ENCODE results near the gene CELA2B. TPM values are rescaled to one million over a fixed set of nuclear protein-coding genes. Genes with fewer than 3 reads are reported as not detected.

CELA2B gene
- total RNA-seq, 2 donors from 2014 or later = not detected

- DNase-seq = no peak
- H3K4me3 Mint-ChIP-seq = no peak overlapping the region
- no peaks in the 10 kb centered on the region for H3K36me3 Mint-ChIP-seq (ENCODE audit: insufficient read depth in 2 of 2)
- no peaks in the 10 kb centered on the region for H3K27me3 Mint-ChIP-seq (ENCODE audit: low read depth)
- H3K4me1 Mint-ChIP-seq (ENCODE audit: low read depth) = no peaks in the 10 kb centered on the region
- H3K9me3 Mint-ChIP-seq = no peaks in the 10 kb centered on the region
- H3K27ac Mint-ChIP-seq = no peak overlapping the region
- no peak for ATAC-seq (replicated peaks in 1 of 2)
These were observed 38.9 kb upstream of the CELA2B start for GRCh38 chr1:15436881-15437442.

GRCh38 chr1:15439325-15439724 lies 36.6 kb upstream of the CELA2B start:
- Mint-ChIP-seq H3K9me3 (no peaks in the 10 kb centered on the region), H3K4me1 (ENCODE audit: low read depth) (no peaks in the 10 kb centered on the region), H3K36me3 (ENCODE audit: insufficient read depth in 2 of 2) (no peaks in the 10 kb centered on the region), H3K27me3 (ENCODE audit: low read depth) (no peaks in the 10 kb centered on the region), H3K4me3 (no peak overlapping the region), H3K27ac (no peak overlapping the region)
- no peak for ATAC-seq (replicated peaks in 1 of 2)
- DNase-seq = no peak

- H3K27ac Mint-ChIP-seq = no peak overlapping the region
- no peaks in the 10 kb centered on the region for H3K36me3 Mint-ChIP-seq (ENCODE audit: insufficient read depth in 2 of 2)
- H3K4me3 Mint-ChIP-seq = no peak overlapping the region
- H3K27me3 Mint-ChIP-seq (ENCODE audit: low read depth) = peaks cover 6% of the 10 kb centered on the region
- peaks cover 4% of the 10 kb centered on the region for H3K4me1 Mint-ChIP-seq (ENCODE audit: low read depth)
- DNase-seq = no peak
- no peak for ATAC-seq (replicated peaks in 1 of 2)
- H3K9me3 Mint-ChIP-seq = no peaks in the 10 kb centered on the region
These were observed 35.5 kb upstream of the CELA2B start for GRCh38 chr1:15440357-15440756.

- ATAC-seq (replicated peaks in 1 of 2) = no peak
- Mint-ChIP-seq H3K27ac (no peak overlapping the region), H3K27me3 (ENCODE audit: low read depth) (peaks cover 15% of the 10 kb centered on the region), H3K4me1 (ENCODE audit: low read depth) (peaks cover 9% of the 10 kb centered on the region), H3K4me3 (no peak overlapping the region), H3K9me3 (no peaks in the 10 kb centered on the region), H3K36me3 (ENCODE audit: insufficient read depth in 2 of 2) (no peaks in the 10 kb centered on the region)
- DNase-seq = no peak
These were observed 34.7 kb upstream of the CELA2B start for GRCh38 chr1:15441247-15441646.

- peaks cover 9% of the 10 kb centered on the region for H3K4me1 Mint-ChIP-seq (ENCODE audit: low read depth)
- ATAC-seq (replicated peaks in 1 of 2) = no peak
- no peak overlapping the region for H3K4me3 Mint-ChIP-seq
- no peaks in the 10 kb centered on the region for H3K9me3 Mint-ChIP-seq
- DNase-seq = no peak
- H3K36me3 Mint-ChIP-seq (ENCODE audit: insufficient read depth in 2 of 2) = no peaks in the 10 kb centered on the region
- H3K27ac Mint-ChIP-seq = no peak overlapping the region
- peaks cover 16% of the 10 kb centered on the region for H3K27me3 Mint-ChIP-seq (ENCODE audit: low read depth)
These were observed 33.8 kb upstream of the CELA2B start for GRCh38 chr1:15442119-15442518.

GRCh38 chr1:15442759-15443158 lies 33.1 kb upstream of the CELA2B start:
- no peak for ATAC-seq (replicated peaks in 1 of 2)
- peaks cover 9% of the 10 kb centered on the region for H3K4me1 Mint-ChIP-seq (ENCODE audit: low read depth)
- H3K27me3 Mint-ChIP-seq (ENCODE audit: low read depth) = peaks cover 22% of the 10 kb centered on the region
- H3K4me3 Mint-ChIP-seq = no peak overlapping the region
- no peaks in the 10 kb centered on the region for H3K36me3 Mint-ChIP-seq (ENCODE audit: insufficient read depth in 2 of 2)
- no peak for DNase-seq
- no peak overlapping the region for H3K27ac Mint-ChIP-seq
- H3K9me3 Mint-ChIP-seq = no peaks in the 10 kb centered on the region

- no peaks in the 10 kb centered on the region for H3K9me3 Mint-ChIP-seq
- peaks cover 9% of the 10 kb centered on the region for H3K4me1 Mint-ChIP-seq (ENCODE audit: low read depth)
- no peak for ATAC-seq (replicated peaks in 1 of 2)
- H3K36me3 Mint-ChIP-seq (ENCODE audit: insufficient read depth in 2 of 2) = no peaks in the 10 kb centered on the region
- DNase-seq = no peak
- peaks cover 22% of the 10 kb centered on the region for H3K27me3 Mint-ChIP-seq (ENCODE audit: low read depth)
- H3K4me3 Mint-ChIP-seq = no peak overlapping the region
- no peak overlapping the region for H3K27ac Mint-ChIP-seq
These were observed 32.6 kb upstream of the CELA2B start for GRCh38 chr1:15443281-15443680.

GRCh38 chr1:15444468-15445389 lies 31.2 kb upstream of the CELA2B start:
- no peak overlapping the region for H3K27ac Mint-ChIP-seq
- H3K4me3 Mint-ChIP-seq = no peak overlapping the region
- H3K4me1 Mint-ChIP-seq (ENCODE audit: low read depth) = peaks cover 9% of the 10 kb centered on the region
- DNase-seq = no peak
- ATAC-seq (replicated peaks in 1 of 2) = no peak
- no peaks in the 10 kb centered on the region for H3K9me3 Mint-ChIP-seq
- H3K36me3 Mint-ChIP-seq (ENCODE audit: insufficient read depth in 2 of 2) = no peaks in the 10 kb centered on the region
- peaks cover 22% of the 10 kb centered on the region for H3K27me3 Mint-ChIP-seq (ENCODE audit: low read depth)

GRCh38 chr1:15445390-15446122 lies 30.3 kb upstream of the CELA2B start:
- no peak for ATAC-seq (replicated peaks in 1 of 2)
- Mint-ChIP-seq H3K36me3 (ENCODE audit: insufficient read depth in 2 of 2) (no peaks in the 10 kb centered on the region), H3K4me3 (no peak overlapping the region)

GRCh38 chr1:15446212-15446611 lies 29.7 kb upstream of the CELA2B start:
- ATAC-seq (replicated peaks in 1 of 2) (no peak), DNase-seq (no peak)
- H3K4me1 Mint-ChIP-seq (ENCODE audit: low read depth) = peaks cover 9% of the 10 kb centered on the region
- H3K27ac Mint-ChIP-seq = no peak overlapping the region
- H3K27me3 Mint-ChIP-seq (ENCODE audit: low read depth) = peaks cover 22% of the 10 kb centered on the region
- H3K36me3 Mint-ChIP-seq (ENCODE audit: insufficient read depth in 2 of 2) = no peaks in the 10 kb centered on the region
- no peaks in the 10 kb centered on the region for H3K9me3 Mint-ChIP-seq
- no peak overlapping the region for H3K4me3 Mint-ChIP-seq

More at GRCh38 chr1:15445390-15446122, 30.3 kb upstream of the CELA2B start:
- DNase-seq = no peak
- Mint-ChIP-seq H3K27ac (no peak overlapping the region), H3K27me3 (ENCODE audit: low read depth) (peaks cover 22% of the 10 kb centered on the region), H3K4me1 (ENCODE audit: low read depth) (peaks cover 9% of the 10 kb centered on the region), H3K9me3 (no peaks in the 10 kb centered on the region)

- ATAC-seq (replicated peaks in 1 of 2) (no peak), DNase-seq (no peak)
- Mint-ChIP-seq H3K4me1 (ENCODE audit: low read depth) (peaks cover 9% of the 10 kb centered on the region), H3K27ac (no peak overlapping the region), H3K27me3 (ENCODE audit: low read depth) (peaks cover 22% of the 10 kb centered on the region), H3K9me3 (no peaks in the 10 kb centered on the region), H3K36me3 (ENCODE audit: insufficient read depth in 2 of 2) (no peaks in the 10 kb centered on the region), H3K4me3 (no peak overlapping the region)
These were observed 26.9 kb upstream of the CELA2B start for GRCh38 chr1:15448877-15449462.

GRCh38 chr1:15449567-15449966 lies 26.3 kb upstream of the CELA2B start:
- Mint-ChIP-seq H3K4me3 (no peak overlapping the region), H3K27ac (no peak overlapping the region), H3K4me1 (ENCODE audit: low read depth) (peaks cover 9% of the 10 kb centered on the region), H3K9me3 (no peaks in the 10 kb centered on the region), H3K27me3 (ENCODE audit: low read depth) (peaks cover 22% of the 10 kb centered on the region), H3K36me3 (ENCODE audit: insufficient read depth in 2 of 2) (no peaks in the 10 kb centered on the region)
- no peak for ATAC-seq (replicated peaks in 1 of 2)
- no peak for DNase-seq
